ENCODE data around the gene SLCO1B1. TPM values are rescaled to one million over a fixed set of nuclear protein-coding genes. Genes with fewer than 3 reads are reported as not detected.

Gene SLCO1B1
- total RNA-seq, 1 donor from 2014 or later: not detected

GRCh38 chr12:21155522-21156351 is 24.7 kb downstream of the SLCO1B1 start:
- DNase-seq (ENCODE audit: low read depth): no peak
- no peak for TF ChIP-seq CTCF (IDR thresholded peaks at IDR 0.05; ENCODE audit: insufficient read depth, low read length, poor library complexity, severe bottlenecking)
- Histone ChIP-seq H3K27me3 (ENCODE audit: control insufficient read depth, insufficient read depth, low read length) (no peaks in the 10 kb centered on the region), H3K4me3 (ENCODE audit: low read depth, low read length) (no peak overlapping the region), H3K36me3 (ENCODE audit: control insufficient read depth, insufficient read depth, low read length) (no peaks in the 10 kb centered on the region)

GRCh38 chr12:21165048-21165447 is 34.1 kb downstream of the SLCO1B1 start:
- H3K4me3 ChIP-seq (ENCODE audit: low read depth, low read length): no peak overlapping the region
- H3K36me3 ChIP-seq (ENCODE audit: control insufficient read depth, insufficient read depth, low read length): no peaks in the 10 kb centered on the region
- DNase-seq (ENCODE audit: low read depth): no peak
- TF ChIP-seq CTCF (IDR thresholded peaks at IDR 0.05; ENCODE audit: insufficient read depth, low read length, poor library complexity, severe bottlenecking): no peak
- H3K27me3 ChIP-seq (ENCODE audit: control insufficient read depth, insufficient read depth, low read length): no peaks in the 10 kb centered on the region

GRCh38 chr12:21169878-21170472 is 39.0 kb downstream of the SLCO1B1 start:
- H3K36me3 ChIP-seq (ENCODE audit: control insufficient read depth, insufficient read depth, low read length): no peaks in the 10 kb centered on the region
- no peak overlapping the region for H3K4me3 ChIP-seq (ENCODE audit: low read depth, low read length)
- no peaks in the 10 kb centered on the region for H3K27me3 ChIP-seq (ENCODE audit: control insufficient read depth, insufficient read depth, low read length)
- TF ChIP-seq CTCF (IDR thresholded peaks at IDR 0.05; ENCODE audit: insufficient read depth, low read length, poor library complexity, severe bottlenecking): peak; percentile 71
- DNase-seq (ENCODE audit: low read depth): no peak

GRCh38 chr12:21172079-21172478 is 41.1 kb downstream of the SLCO1B1 start:
- no peak for DNase-seq (ENCODE audit: low read depth)
- H3K4me3 ChIP-seq (ENCODE audit: low read depth, low read length): no peak overlapping the region
- no peaks in the 10 kb centered on the region for H3K27me3 ChIP-seq (ENCODE audit: control insufficient read depth, insufficient read depth, low read length)
- H3K36me3 ChIP-seq (ENCODE audit: control insufficient read depth, insufficient read depth, low read length): no peaks in the 10 kb centered on the region
- TF ChIP-seq CTCF (IDR thresholded peaks at IDR 0.05; ENCODE audit: insufficient read depth, low read length, poor library complexity, severe bottlenecking): no peak

DNA sequence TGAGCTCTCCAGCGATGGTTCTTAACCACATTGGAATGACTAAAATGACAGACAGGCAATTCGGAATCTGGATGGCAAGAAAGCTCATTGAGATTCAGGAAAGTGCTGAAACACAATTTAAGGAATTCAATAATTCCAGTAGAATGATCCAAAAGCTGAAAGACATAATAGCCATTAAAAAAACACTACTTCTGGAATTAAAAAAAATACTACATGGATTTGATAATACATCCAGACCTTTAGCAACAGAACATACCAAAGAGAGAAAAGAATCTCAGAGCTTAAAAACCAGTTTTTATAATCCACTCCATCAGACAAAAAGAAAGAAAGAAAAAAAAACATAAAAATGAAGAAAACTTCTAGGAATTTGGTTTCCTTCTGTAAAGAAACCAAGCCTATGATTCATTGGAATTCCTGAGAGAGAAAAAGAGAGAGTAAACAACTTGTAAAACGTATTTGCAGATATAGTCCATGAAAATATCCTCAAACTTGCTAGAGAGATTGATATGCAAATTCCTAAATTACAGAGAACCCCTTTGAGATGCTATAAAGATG is 52.8 kb downstream of the SLCO1B1 start:
- Histone ChIP-seq H3K27me3 (ENCODE audit: control insufficient read depth, insufficient read depth, low read length) (no peaks in the 10 kb centered on the region), H3K4me3 (ENCODE audit: low read depth, low read length) (no peak overlapping the region), H3K36me3 (ENCODE audit: control insufficient read depth, insufficient read depth, low read length) (no peaks in the 10 kb centered on the region)
- TF ChIP-seq CTCF (IDR thresholded peaks at IDR 0.05; ENCODE audit: insufficient read depth, low read length, poor library complexity, severe bottlenecking): no peak
- DNase-seq (ENCODE audit: low read depth): no peak

Data from kidney epithelial cell (primary cell).